HG03521 (cell line): ENCODE results near the gene PXDC1.
"Not testable (repeated sequence)": the region's sequence is repeated elsewhere in the genome, so short reads cannot be mapped to it uniquely, and the experiment has no call there.

ENCODE experiments used
- ATAC-seq: cut with Tn5 transposase; IDR thresholded peaks from one replicate; pipeline ENCODE4 v1.9.1; 2021; ENCODE audit warnings: mild to moderate bottlenecking, moderate library complexity; ENCODE audit not compliant: unreplicated experiment

PXDC1 gene

DNA sequence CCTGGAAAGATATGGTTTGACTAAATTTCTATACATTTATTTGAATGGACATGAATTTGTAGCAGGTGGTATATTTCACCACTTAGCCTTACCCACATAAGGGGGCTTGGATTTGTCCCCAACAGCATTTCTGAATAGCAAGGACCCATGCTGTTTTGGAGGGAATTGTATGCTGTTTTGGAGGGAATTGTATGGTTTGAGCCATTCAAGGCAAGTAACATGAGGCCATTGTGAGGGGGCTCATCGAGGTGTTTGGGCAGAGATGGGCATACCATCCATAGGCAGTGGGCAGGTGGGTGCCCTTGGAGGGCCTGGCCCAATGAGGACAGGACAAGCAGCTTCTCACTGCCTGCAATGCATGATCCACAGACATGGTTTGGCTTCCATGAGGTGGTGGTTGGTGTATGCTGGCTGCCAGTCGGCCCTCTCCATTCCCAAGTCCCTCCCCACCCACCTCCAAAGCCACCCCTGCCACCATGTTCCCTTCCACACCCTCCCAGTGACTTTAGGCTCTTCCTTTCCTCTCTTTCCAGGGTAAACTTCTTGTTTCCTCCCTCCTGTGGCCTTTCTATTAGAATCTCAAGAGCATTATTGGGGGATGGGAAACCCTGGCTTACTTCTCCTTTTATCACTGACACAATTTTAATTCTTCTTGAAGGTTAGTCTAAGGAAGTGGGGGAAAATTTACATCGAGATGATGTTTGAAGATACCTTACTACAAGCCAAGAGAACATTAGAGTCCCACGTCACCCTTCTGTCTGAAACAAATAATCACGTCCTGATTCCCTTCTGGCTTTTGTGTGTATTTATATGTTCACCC is 13.2 kb upstream of the PXDC1 start:
- ATAC-seq = no peak

DNA sequence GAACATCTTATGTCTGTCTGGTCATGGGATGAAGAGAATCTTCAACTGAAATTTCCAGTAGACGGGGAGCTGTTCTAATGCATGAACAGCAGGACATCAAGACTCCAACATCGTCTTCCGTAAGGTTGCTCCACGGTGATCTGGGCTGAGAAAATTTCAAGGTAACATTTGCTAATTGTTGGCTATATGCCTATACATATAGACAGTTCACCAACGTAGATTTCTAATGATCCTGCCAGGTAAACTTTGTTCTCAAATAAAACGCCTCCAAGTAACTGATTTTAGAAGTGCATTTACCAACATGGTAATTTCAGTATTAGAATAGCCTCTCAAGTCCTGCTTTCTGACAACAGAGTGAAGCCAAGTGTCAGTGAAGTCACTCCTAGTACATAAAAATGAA is 11.3 kb upstream of the PXDC1 start:
- ATAC-seq = no peak

DNA sequence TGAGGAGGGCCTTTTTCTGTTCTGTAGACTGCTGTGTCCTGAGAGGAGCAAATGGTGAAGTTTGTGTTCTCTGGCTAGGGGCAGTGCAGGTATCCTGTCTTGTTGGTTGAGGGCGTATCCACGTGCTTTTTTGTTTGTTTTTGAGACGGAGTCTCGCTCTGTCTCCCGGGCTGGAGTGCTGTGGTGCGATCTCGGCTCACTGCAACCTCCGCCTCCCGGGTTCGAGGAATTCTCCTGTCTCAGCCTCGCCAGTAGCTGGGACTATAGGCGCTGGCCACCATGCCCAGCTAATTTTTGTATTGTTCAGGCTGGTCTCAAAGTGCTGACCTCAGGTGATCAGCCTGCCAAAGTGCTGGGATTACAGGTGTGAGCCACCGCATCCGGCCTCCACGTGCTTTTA is 10.8 kb upstream of the PXDC1 start:
- ATAC-seq = no peak

DNA sequence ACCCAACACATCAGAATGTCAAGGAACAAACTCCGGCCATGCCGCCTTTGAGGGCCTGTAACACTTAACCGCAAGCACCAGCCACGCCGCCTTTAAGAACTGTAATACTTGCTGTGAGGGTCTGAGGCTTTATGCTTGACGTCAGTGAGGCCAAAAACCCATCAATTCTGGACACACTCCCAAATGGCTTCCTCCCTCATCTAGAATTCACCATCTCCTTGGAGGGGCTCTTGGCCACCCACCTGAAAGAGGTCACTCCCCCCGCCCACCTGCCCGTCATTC is 10.4 kb upstream of the PXDC1 start:
- no peak for ATAC-seq

DNA sequence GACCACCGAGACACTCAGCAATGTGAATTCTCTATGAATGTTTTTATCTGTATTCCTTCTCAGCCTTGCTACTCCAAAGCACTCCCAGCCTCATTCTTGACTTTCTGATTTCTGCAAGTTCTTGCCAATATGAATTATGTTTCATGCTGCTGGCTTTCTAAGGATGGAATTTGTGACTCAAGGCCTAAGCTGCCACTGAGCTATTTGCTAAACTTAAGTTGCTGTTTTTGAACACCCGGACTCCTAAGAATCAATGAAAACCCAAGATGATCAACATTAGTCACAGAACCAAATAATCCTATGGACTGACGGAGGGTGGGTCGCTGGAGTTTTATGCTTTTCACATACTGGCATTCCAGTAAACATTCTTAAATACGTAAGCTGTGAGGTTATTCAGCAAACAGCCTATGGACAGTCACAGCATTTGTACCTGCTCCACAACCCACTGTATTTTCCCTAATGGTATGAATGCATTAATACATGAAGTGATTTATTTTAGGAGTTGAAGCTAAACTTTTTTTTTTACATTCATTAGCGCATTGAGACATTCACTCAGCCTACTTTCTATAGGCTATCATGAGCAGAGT is 8.2 kb upstream of the PXDC1 start:
- ATAC-seq = no peak

DNA sequence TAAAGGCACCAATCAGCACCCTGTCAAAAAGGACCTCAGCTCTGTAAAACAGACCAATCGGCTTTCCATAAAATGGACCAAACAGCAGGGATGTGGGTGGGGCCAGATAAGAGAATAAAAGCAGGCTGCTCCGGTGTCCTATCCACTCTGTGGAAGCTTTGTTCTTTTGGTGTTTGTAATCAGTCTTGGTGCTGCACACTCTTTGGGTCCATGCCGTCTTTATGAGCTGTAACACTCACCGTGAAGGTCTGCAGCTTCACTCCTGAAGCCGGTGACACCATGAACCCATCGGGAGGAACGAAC is 7.3 kb upstream of the PXDC1 start:
- ATAC-seq = no peak

DNA sequence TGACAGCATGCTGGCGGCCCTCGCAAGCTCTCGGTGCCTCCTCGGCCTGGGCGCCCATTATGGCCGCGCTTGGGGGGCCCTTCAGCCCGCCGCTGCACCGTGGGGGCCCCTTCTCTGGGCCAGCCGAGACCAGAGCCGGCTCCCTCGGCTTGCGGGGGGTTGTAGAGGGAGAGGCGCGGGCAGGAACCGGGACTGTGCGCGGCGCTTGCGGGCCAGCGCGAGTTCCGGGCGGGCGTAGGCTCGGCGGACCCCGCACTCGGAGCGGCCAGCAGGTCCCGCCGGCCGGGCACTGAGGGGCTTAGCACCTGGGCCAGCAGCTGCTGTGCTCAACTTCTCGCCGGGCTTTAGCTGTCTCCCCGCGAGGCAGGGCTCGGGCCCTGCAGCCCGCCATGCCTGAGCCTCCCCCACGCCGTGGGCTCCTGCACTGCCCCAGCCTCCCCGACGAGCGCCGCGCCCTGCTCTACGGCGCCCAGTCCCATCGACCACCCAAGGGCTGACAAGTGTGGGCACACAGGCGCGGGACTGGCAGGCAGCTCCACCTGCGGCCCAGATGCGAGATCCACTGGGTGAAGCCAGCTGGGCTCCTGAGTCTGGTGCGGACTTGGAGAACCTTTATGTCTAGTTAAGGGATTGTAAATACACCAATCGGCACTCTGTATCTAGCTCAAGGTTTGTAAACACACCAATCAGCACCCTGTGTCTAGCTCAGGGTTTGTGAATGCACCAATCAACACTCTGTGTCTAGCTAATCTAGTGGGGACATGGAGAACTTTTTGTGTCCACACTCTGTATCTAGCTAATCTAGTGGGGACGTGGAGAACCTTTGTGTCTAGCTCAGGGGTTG is 6.7 kb upstream of the PXDC1 start:
- ATAC-seq = not testable (repeated sequence)

DNA sequence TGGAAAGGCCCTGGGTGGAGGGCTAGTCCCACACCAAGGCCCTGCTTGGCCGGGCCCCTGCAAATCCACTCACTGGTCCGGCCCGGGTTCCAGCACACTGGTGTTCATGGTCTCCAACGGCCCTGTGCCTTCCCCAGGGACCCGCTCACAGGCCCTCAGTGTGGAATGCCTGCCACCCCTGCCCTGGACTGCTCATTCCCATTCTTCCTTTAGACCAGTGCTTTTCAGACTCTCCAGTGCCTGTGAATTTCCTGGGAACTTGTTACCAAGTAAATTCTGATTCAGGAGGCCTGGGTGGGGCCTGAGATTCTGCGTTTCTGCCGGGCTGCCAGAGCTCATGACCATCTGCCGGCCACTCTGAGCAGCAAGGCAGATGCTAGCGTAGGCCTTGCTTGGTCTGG is 5.7 kb upstream of the PXDC1 start:
- ATAC-seq = no peak

DNA sequence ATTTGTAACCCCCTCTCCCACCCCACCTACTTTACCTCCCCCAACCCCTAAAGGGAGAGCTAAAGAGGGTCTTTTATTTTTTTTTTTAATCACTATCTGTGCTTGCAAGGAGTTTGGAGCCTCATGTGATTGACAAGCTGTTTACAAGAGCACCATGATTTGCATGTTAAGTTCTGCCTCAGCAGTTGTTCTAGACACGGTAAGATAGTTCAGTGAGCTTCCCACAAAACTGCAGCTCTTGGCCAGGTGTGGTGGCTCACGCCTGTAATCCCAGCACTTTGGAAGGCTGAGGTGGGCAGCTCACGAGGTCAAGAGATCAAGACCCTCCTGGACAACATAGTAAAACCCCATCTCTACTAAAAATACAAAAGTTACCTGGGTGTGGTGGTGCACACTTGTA is 5.0 kb upstream of the PXDC1 start:
- ATAC-seq = no peak

DNA sequence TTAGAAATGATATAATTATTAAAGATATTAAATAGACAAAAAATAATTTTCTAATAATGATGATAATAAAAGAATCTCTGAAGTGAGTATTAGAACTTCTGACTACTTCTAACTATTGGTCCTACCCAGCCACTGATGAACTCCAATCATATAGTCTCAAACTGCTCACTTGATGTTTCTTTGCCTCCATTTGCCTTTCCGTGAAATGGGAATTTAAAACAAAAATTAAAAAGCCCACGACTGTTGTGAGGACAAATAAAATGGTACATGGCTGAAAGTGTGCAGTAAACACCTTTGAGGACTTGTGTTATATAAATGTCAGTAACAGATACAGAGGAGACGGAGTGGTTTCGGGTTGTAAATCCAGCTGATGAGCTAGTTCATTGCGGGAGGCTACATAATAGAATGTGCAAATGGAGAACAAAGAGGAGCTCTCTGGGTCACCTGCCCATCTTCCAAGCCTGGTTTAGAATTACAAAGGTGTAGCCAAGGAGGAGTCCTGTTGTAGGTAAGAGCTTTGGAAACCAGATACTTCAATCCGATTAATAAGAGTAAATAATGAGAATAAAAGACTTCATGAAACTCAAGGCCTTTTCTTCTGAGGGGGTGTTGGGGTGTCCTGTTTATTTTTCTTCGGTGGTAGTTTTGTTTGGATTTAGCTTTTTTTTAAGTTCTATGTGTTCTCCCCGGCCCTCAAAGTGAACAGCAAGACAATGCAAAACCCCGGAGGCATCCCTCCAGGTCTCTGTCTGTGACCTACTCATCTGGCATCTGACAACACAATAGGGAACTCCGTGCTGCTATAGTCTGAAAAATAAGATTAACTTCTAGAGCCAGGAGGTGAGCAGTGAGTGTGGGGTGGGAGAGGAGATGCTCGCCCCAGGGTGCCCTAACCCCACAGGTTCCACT is 4.4 kb upstream of the PXDC1 start:
- no peak for ATAC-seq

DNA sequence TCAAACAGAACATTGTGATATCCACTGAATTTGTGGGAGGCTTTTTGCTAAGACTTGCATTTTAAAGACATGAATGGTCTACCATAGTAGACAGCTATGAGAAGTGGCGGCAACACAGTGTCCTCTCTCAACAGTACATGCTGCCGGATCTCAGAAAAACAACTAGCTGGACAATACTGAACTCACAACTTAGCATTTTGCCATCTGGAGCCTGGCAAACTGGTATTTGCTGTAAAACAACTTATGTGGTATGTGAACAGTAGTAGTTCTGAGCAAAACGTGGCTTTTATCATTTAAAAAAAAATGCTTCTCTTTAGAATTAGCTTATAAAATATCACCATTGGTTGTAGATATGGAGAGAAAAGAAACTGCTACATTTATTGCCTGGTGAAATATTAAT is 3.3 kb upstream of the PXDC1 start:
- no peak for ATAC-seq

DNA sequence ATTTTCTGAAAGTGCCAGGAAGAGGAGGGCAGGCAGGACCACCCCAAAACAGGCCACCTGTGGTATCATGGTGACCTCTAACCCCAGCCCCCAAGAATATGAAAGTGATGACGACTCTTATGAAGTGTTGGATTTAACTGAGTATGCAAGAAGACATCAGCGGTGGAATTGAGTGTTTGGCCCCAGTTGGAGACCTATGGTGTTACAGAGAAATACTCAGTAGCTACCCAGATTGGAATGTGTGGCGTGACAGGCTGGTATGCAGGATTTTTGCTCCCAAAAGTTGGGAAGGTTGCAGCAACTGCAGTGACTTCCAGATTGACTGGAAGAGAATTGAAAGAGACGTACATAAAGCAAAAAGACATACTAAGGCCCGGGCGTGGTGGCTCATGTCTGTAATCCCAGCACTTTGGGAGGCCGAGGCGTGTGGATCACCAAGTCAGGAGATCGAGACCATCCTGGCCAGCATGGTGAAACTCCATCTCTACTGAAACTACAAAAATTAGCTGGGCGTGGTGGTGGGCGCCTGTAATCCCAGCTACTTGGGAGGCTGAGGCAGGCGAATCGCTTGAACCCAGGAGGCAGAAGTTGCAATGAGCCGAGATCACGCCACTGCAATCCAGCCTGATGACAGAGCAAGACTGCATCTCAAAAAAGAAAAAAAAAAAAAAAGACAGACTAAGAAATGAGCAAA is 2.7 kb upstream of the PXDC1 start:
- not testable (repeated sequence) for ATAC-seq

DNA sequence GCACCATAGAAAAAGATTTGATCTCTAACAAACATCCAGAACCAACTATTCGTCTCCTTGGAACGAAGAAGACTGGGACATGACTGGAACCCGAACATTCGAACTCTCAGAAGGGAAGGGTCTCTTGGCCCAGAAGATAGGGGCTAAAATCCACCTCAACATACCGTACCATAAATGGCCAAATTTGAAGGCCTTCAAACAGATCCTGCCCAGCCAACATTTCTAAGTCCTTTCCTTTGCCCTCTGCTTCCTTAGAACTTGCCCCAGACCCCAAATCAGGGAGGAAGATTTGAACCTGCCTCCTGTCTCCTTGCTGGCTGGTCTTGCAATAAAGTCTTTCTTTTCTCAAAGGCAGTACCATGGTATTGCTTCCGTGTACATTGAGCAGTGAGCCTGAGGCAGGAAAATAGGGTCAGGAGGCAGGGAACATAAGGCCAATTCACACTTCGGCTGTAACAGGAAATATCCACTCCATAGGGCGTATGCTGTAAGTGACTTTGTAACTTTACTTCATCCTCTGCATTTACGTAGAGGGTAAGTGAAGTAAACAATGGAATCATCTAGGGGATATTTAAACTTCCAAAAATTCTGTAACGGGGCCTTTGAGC is 1.8 kb upstream of the PXDC1 start:
- no peak for ATAC-seq

DNA sequence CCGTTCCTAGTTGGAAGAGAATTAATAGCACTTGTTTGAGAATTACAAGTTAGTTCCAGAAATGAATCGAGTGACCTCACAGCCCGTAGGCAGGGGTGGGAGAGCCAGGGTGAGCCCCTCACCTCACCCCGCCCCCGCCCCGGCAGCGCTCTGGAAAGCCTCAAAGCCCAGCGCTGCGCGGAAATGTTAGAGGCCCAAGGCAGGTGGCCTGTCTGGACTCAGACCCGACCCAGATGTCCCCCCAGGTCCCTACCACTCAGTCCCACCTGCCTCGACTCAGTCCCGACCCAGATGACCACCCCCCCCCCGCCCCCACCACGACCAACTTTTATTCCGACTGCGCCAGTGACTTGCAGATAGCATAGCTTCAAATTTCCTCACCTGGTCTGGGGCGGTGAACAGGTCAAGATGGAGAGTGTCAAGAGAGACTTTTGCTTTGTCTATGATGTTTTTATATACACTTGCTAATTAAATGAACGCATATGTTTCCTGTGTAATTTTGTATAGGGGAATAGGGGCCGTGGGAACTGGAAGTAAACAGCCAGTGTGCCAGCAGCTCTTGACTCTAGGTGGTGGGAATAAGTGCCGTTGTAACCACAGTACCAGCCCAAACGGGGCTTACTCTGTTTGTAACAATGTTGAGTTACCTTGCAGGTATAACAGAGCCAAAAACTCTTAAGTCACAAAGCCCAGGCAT is 1.2 kb upstream of the PXDC1 start:
- ATAC-seq = no peak

DNA sequence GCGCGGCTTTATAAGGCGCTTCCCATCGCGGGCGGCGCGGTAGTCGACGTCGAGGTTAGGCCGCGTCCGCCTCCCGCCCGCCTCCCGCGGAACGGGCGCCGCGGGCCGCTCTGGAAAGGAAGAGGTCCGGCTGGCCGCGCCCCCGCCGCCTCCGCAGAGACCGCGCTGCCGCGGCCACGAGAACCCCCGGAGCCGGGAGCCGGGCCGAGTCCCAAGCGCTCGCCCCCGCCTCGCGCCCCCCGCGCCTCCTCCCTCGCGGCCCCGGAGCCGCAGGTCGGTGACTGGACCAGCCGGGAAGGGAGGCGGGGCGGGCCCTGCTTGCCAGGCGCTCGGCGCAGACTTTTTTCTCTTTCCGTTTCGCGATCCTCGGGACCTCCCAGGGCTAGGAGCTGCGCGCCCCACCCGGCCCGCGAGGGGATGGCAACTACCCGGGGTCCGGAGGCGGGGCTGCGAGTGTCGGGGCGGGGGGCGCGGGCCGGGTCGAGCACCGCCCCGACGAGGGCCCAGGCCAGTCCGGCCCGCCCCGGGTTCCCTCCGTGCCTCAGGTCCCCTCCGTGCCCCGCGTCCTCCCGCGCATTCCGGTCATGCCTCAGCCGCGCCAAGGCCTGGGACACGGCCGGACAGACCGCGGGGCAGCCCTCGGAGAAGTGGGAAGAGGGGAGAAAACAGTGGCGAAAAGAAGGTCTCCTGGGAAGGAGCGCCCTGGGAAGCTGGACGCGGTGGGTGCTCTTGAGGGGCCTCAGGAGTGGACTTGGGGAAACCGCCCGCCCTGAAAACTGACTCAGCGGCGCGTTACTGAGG is 417 bp upstream of the PXDC1 start:
- ATAC-seq = peak; percentile 65

DNA sequence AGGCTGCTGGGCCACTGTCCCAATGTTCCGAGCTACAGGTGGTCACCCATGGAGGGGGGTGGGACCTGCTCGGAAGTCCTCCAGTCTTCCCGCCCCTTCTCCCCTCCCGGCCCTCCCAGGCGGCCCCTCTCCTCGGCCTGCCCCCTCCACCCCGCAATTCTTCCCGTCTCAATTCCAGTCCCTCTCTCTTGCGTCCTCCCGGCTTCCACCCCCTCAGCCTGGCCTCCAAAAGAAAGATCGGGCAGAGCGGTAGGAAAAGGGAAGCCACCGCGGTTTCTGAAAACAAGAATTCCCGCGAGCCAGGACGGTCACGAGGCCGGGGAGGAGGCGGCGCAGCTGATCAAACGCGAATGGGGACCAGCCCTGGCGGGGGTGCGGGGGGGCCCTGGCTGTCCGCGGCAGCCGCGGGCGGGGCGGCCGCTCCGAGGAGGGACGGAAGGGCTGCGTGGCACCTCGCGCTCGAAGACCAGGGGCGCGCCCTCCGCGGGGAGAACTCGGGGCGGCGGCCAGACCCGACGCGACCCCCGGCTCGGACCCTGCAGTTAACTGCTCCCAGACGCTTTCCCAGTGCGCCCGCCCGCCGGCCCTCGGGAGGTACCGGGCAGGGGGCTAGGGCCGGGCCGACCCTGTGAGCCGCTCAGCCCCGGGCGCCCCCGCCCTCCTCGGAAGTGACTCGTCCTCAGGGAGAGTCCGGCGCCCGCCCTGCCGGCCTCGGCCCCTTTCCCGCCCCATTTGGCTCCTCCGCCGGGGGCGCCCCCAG is 1.0 kb downstream of the PXDC1 start:
- no peak for ATAC-seq

DNA sequence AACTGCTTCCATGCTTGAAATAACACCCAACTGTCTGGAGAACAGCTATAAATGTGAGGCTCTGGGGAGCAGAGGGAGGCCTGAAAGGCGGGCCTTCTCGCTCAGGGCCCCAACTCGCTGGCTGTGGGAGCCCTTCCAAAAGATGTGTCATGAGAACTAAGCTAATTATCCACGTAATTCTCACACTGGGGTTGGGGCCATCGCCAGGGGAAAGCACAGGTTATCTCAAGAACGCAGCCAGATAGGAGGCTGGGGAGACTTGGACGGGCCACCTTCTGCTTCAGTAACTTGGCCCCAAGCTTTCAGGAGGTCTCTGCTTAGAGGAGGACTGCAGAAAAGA is 1.6 kb downstream of the PXDC1 start:
- no peak for ATAC-seq
